Measurements from ENCODE around the gene ADGRV1.
"Not testable (repeated sequence)": the region's sequence is repeated elsewhere in the genome, so short reads cannot be mapped to it uniquely, and the experiment has no call there.

ADGRV1 gene

DNA sequence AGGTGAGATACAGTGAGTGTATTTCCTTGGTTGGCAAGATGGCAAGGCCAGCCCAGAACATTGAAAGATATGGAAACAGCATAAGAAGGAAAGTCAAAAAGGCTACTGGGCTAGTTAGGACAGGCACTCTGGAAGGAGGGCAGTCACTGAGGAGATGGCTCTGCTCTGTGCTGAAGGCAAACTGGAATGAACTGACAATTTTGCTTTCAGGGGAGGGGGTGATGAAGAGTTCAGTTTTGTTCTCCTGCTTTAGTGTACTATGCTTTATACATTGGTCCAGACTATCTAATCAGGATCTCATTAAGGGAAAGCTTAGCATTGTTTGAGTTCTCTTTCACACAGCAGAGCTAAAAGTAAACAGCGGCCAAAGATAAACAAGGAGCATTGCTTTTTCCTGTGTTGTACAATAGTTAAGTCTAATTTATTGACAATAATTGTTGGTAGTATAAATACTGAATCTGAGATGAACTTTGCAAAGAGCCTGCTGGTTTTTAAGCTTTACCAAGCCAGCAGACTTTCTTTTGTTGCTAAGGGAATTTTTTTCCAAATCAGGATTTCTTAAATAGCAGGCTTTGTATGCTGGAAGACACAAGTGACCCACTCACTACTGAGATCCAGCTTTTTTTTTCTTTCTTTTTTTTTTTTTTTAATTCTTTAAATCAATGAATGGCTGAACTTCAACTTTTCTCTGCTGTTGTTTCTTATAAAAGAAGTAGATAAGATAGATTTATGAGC is 469.0 kb downstream of the ADGRV1 start:
- DNase-seq (ENCODE audit: low read depth), result no peak

DNA sequence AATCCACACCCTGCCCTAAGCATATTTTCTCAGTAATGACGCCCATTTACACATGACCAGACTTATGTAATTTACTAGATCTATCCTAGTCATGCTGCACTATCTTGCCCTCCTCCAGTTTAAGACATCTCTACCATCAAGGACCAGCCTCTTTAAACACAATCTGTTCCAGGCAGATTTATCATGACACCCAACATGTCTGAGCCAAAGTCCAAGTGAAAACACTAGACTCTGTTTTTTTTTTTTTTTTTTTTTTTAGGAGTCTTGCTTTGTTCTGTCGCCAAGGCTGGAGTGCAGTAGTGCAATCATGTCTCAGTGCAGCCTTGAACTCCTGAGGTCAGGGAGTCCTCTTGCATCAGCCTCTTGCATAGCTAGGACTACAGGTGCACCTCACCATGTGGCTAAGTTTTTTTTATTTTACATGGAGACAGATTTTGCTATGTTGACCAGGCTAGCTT is 469.9 kb downstream of the ADGRV1 start:
- DNase-seq (ENCODE audit: low read depth), result no peak

DNA sequence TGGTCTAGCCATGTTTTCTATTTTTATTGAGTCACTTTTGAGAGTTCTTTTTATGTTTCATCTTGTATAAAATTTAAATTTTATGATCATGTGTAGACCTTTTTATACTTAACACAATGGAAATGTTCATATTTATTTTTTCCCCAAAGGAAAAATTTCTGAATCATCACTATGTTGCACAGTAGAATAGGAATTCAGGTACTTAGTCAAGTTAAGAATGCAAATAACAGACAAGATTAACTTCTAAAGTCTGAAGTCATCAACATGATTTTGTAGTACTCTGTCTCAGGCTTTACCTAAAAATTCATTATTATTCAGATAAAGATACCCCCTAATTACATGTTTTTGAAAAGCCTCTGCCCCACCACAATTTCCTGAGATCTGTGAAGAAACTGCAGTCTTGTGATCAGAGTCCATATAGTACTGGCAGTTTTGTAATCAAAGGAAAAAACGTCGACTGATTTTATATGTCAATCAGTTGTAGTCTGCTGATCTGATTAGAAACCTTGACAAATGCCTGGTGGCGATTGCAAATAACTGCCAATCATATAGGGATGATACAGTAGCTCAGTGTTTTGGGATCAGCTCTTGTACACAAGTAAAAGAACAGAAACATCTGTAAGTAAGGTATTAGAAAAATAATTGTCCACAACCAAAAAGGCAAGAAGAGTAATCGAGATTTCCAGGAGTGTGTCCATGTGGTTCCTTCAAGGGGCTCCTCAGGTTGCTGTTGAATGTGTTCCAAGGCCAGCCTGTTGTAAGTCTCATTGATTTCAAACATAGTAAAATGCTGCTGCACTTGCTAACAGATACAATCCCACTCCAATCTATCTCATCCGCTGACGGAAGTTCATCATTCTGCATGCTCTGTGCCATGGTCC is 472.2 kb downstream of the ADGRV1 start:
- no peak for DNase-seq (ENCODE audit: low read depth)

DNA sequence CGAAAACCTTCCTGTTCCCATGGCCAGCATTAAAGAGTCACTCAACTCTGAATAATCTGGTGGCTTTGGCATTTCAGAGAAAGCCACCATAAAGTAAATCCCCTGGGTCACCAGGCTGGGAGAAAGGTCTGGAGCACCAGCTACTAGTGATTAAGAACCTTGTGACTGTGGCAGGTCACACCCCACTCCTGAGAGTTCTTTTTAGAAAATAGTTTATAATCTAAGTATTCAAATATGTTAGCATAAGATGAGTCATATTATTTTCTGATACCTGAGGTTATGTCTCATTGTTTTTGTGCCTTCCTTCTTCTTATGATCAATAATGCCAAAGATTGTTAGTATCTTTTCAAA is 472.8 kb downstream of the ADGRV1 start:
- DNase-seq (ENCODE audit: low read depth), result no peak

DNA sequence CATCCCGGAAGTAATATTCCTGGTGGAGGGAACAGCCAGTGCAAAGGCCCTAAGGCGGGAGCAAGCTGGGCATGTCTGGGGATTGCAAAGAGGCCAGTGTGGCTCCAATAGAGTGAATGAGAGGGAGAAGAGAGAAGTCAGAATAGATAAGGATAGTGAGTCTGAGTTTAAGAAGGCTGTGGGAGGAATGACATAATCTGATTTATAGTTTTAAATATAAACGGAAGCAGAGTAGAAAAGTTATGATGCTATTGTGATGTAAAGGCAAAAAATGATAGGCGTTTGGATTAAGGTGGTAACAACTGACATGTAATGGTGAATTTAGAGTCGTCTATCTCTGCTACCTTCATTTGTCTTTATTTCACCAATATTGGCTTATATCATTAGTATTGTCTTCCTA is 473.5 kb downstream of the ADGRV1 start:
- DNase-seq (ENCODE audit: low read depth), result no peak

DNA sequence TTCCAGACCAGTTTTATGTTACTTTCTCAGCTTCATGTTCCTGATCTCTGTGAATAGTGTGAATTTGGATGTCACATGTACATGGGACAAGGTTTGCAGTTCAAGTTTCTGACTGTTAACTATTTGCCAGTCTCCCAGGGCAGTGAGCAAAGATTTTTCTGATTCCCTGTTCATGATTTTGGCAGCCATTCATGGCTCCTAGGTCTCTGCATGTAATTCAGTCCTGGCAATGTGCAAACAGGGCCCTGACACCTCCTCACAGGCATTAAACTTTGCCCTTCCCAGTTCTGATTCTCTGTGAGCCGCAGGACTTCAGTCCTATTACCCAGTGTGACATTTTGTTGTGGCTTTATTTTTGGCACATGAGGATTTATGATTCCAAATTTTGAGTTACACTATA is 474.8 kb downstream of the ADGRV1 start:
- no peak for DNase-seq (ENCODE audit: low read depth)

DNA sequence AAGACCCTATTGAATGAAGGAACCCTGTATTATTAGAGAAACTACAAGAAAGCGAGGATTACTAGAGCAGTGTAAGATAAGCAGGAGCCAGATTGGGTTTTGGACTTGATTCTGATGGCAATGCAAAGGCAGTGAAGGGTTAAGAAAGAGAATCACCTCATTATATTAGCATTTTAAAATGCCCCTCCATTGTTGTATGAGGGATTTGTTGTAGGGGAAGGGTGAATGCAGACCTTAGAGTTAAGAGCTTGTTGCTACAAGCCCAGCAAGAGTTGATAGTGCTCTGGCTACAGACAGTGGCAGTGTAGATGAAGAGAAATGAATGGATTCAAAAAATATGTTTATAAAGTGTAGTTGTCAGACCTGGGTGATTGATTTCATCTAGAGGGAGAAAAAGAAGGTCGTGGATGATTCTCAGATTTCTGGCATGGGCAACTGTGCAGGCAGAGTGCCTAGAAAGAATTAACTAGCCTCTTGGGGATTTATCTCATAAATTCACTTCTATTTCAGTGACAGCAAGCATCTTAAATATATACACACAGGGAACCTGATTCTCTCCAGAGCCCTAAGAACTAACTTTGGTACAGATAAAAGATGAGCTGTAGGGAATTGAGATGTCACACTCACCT is 479.7 kb downstream of the ADGRV1 start:
- no peak for DNase-seq (ENCODE audit: low read depth)

DNA sequence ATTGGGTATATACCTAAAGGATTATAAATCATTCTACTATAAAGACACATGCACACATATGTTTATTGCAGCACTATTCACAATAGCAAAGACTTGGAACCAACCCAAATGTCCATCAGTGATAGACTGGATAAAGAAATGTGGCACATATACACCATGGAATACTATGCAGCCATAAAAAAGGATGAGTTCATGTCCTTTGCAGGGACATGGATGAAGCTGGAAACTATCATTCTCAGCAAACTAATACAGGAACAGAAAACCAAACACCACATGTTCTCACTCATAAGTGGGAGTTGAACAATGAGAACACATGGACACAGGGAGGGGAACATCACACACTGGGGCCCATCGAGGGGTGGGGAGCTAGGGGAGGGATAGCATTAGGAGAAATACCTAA is 482.5 kb downstream of the ADGRV1 start:
- DNase-seq (ENCODE audit: low read depth), result not testable (repeated sequence)

DNA sequence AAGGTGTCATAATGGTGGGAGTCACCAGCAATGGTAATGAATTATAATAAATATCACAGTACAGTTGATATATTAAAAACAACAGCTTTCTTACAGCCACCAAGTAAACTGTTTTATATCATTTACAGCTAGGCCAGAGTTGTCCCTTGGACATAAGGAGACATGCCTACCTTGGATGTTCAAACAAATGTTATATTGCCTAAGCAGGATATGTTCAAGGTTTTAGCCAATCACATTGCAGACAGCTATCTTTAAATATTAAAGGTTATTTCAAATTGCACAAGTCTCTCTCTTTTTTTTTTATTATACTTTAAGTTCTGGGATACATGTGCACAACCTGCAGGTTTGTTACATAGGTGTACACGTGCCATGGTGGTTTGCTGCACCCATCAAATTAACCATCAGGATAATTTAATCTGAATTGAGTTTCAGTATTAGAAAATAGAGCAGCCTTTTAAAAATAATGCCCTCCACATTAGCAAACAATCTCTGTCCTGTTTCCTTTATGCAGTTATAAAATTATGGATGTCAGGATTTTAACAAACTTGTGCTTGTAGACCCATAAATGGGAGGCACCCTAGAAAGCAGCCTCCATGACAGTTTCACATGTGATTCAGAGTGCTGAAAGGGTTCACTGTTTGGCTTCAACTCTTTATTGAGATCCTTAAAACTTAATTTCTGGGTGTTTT is 483.8 kb downstream of the ADGRV1 start:
- DNase-seq (ENCODE audit: low read depth), result no peak

DNA sequence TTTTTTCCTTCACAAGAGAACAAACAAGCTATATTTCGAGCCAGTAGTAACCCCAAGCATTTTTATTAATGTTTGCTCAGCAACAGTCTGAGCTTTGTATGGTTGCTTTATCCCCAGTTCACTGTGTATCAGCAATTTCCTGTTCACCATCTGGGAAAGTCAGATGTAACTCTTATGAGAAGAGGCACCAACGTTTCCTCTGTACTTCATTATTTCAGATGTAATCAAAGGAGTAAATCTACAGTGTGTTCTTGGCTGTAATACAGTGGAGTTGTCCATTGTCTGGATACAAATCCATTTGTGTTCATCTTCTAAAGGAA is 484.3 kb downstream of the ADGRV1 start:
- DNase-seq (ENCODE audit: low read depth), result no peak

DNA sequence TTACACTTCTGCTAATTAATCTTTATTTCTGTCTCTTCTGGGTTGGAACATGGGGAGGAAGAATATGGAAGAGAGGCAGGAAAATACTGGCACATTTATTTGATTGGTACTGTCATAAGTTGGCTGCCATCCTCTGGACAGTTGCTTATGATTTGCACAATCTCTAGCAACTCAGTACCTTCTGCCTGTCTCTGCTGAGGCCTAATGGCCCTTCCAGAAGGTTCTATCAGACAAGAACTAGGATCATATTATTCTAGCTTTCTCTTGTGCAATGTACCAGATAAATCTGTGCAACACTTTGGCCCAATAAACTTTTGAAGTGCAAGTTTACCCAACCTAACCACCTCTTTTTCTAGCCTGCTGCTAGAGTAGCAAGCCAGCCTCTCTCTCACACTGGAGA is 489.5 kb downstream of the ADGRV1 start:
- DNase-seq (ENCODE audit: low read depth), result no peak

DNA sequence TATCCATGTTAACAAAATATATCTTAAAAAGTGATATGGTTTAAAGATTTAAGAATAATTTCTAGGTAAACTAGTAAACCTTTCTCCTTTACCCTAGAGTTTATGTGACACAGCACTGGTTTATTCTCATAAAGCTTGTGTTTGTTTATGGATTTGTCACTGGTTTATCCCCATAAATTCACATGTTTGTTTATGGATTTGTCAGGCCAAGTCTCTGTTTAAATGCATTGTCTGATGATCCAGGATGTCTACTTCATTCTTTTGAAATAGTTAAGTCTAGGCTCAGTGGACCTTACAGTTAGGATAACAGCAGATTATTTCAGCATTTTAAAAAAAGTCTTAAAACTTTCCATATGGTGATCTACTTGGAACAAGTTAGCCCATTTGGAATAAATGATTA is 490.5 kb downstream of the ADGRV1 start:
- no peak for DNase-seq (ENCODE audit: low read depth)

DNA sequence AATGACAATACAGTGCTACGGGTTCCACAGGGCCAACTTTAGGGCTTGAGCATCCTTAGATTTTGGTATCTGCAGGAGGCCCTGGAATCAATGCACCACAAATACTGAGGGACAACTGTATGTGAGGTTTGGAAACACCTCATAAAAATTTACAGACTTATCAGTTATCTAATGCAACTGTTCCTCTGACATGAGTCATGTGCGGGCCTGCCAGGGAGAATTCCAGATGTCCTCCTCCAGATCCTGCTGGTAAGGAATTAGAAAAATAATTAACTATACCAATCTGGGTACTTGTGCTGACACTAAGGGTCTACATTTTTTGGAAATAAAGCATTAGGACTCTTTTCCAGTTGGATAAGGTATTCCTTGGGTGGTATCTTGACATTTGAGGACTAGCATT is 491.2 kb downstream of the ADGRV1 start:
- no peak for DNase-seq (ENCODE audit: low read depth)

DNA sequence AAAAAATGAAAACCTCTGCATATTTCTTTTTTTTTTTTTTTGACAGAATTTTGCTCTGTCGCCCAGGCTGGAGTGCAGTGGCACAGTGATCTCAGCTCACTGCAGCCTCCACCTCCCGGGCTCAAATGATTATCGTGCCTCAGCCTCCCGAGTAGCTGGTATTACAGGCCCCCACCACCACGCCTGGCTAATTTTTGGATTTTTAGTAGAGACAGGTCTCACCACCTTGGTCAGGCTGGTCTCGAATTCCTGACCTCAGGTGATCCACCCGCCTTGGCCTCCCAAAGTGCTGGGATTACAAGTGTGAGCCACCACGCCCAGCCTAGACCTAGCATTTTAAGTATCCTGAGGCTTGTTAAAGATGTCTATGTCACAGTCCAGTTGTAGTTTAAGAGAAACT is 493.8 kb downstream of the ADGRV1 start:
- not testable (repeated sequence) for DNase-seq (ENCODE audit: low read depth)

DNA sequence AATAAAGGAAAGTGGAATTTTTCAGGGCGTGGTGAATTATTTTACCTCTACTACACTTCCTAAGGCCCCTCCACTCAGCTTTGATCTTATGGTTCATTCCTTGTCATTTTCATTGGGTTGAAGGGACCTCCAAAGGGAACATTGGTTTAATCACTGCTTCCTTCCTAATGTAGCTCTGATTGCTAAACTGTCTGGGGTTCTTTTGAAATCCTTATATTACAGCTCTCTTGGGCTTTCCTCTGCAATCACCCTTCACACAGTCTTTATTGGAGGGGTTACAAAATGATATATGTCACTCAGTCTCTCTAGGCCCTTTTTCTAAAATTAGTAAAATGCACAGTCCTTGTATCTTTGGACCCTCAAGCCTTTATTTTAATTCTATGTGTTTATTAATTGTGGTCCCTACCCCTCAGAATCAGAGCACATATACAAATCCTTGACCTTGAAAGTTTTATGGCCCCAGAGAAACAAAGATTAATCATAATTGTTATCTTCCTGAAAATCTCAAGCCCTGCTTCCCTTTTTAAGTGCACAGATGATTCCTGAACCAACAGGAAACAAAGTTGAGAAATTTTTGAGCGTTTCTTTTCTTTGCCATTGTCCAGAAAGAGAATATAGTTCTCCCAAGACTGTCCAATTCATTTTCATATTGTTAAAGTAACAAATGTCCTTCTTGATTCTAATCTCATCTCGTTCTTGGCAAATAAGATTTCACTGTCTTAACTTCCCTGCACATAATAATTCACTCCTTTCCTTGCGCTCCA is 494.6 kb downstream of the ADGRV1 start:
- DNase-seq (ENCODE audit: low read depth), result no peak

DNA sequence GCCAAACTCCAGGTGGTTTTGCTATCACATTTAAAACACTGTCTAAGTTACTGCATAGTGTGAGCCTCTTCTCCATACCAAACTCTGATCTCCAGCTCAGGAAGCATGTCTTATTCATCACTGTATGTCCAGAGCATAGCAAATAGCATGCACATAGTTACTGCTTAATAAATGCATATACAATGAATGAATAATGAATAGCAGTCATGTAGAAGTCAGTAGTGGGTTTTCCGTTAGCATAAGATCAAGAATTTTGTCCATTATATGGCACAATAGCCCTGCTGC is 495.1 kb downstream of the ADGRV1 start:
- DNase-seq (ENCODE audit: low read depth), result no peak

DNA sequence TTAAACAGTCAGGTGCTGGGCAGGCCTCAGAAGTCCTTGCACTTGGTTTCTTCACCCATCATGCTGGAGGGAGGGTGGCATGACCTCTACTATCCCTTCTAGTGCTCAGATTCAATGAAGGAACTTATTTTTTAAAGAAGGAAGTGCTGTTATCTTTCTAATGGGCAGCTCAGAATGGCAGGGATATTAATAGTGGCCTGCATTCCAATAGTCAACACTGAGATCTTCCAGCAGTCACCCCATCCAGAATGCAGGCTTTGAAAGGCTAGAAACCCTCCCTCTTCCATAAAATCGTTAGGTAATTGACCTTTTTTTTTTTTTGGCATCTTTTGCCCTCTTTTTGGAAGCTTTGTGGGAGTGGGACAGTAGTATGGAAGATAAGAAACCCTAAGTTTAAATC is 499.6 kb downstream of the ADGRV1 start:
- no peak for DNase-seq (ENCODE audit: low read depth)

DNA sequence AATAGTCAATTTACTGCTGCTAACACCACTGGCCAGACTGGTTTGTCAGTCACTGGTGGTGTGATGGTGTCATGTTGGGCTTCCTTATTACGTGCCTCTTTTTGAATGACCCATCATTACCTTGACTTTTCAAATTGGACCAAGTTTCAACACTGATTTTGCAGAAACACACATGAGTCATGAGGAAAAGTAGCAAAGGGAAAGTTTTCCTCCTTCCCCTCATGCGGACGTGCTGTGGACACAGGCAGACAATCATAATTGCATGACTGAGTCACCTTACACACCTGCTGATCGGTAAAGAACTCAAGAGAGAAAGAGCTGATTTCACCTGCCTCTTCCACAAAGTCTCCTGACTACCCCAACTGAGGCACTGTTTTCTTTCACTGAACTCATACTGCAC is 500.0 kb downstream of the ADGRV1 start:
- DNase-seq (ENCODE audit: low read depth), result no peak

DNA sequence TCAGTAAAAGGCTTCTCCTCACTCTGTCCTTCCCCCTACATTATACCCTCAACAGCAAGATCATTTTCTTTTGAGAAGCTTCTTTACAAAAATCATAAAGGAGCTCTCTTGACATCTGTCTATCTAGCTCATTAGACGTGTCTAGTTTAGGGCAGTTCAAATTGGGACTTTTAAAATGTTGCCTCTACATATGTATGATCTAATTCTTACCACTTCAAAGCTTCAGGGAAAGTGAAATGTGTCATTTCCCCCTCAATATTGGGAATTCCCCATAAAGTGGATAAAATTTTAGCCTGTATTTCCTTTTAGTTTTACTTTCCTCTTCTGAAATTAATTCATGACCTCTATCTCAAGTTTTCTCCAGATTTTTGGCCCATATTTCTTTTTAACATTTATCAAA is 500.8 kb downstream of the ADGRV1 start:
- no peak for DNase-seq (ENCODE audit: low read depth)

DNA sequence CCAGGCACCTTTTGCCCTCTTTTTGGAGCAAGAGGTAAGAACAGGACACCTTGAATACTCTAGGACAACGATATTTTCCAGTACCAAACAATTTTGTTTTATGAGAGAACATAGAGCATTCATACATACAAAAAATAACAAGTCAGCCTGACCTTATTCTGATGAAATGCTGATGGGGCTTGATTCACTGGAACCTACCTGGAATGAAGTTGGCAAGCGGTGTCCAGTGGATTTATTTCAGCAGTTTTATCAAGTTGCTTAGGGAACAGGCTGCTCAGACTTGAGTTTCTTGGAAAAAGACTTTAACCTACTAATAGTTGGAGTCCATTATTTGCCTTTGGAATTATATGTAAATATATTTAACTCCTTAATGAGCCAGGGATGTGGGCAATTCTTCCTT is 502.5 kb downstream of the ADGRV1 start:
- no peak for DNase-seq (ENCODE audit: low read depth)

DNA sequence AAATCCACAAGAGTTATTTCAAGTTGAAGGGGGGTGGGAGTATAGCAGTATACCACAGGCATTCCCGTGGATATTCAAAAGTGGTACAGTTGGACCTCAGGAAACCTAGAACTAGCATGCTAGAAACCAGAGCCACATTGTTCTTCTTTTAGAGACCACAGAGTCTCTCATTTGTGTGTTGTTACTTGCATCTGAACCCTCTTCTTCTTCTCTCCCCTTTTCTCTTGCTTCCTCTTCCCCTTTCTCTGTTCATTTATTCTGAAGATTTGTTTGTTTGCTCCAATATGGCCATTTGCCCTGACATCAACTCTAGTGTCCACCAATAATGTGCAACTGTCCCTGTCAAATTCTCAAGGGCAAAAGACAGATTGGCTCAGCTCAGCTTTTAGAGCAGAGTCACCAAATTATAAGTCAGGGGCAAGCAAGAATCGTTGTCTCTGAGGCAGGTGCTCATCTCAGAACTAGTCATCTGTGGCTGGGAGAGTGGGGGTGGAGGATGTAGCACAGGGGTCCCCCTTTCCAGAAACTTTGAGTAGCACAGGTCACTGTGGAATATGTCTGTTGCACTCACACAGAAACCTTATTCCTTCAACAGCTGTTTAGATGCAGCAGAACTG is 503.5 kb downstream of the ADGRV1 start:
- DNase-seq (ENCODE audit: low read depth), result no peak

Data from T-helper 22 cell (primary cell).